ENCODE measurements around the gene HMHB1.
"Not testable (repeated sequence)": the region's sequence is repeated elsewhere in the genome, so short reads cannot be mapped to it uniquely, and the experiment has no call there.

Gene HMHB1

DNA sequence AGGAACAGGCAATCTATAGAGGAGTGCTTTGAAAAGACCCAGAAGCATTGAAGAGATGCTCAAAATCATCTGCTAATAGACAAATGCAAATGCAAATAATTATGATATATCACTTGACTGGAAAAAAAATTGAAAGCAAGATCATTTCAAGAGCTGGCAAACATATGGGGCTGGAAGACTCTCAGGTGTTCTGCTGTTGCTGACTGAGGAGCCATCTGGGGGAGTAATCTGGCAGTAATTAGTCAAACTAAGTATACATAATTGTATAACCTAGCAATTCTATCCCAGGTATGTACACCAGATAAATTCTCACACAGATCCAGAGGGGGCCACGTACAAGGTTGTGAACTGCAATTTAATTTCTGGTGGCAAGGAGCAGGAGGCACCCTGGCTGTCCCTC is 4.6 kb upstream of the HMHB1 start:
- TF ChIP-seq POLR2A (IDR thresholded peaks at IDR 0.05; ENCODE audit: low read depth, low read length) (no peak), POLR2AphosphoS5 (IDR thresholded peaks at IDR 0.05; ENCODE audit: low read depth, low read length) (no peak), TAF1 (IDR thresholded peaks at IDR 0.05; ENCODE audit: borderline replicate concordance, low read depth, low read length) (no peak)
- DNase-seq (ENCODE audit: insufficient read length) (no peak), FAIRE-seq (no peak)

DNA sequence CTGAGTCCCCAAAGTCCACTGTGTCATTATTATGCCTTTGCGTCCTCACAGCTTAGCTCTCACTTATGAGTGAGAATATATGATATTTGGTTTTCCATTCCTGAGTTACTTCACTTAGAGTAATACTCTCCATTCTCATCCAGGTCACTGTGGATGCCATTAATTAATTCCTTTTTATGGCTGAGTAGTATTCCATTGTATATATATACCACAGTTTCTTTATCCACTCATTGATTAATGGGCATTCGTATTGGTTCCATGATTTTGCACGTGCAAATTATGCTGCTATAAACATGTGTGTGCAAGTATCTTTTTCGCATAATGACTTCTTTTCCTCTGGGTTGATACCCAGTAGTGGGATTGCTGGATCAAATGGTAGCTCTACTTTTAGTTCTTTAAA is 4.4 kb downstream of the HMHB1 start:
- DNase-seq (ENCODE audit: insufficient read length); FAIRE-seq: not testable (repeated sequence)

DNA sequence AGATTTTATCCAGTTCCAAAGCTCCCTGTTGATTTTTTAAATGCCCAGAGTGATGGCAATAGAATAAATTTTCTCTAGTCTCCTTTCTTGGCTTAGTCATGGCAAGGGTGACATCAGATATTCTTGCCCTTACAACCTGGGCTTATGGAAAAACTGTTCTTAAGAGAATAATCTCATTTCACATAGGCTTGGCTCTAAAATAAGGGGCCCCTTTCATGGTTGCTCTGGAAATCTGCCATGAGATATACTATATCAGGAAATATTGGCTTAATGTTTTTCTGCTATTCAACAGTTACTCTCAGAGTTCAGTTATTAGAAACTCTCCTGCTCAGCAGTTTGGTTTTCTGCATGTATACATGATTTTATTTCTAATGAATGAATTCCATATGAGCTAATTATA is 7.8 kb downstream of the HMHB1 start:
- no peak for TF ChIP-seq TAF1 (IDR thresholded peaks at IDR 0.05; ENCODE audit: borderline replicate concordance, low read depth, low read length)
- TF ChIP-seq POLR2AphosphoS5 (IDR thresholded peaks at IDR 0.05; ENCODE audit: low read depth, low read length): no peak
- no peak for TF ChIP-seq POLR2A (IDR thresholded peaks at IDR 0.05; ENCODE audit: low read depth, low read length)
- DNase-seq (ENCODE audit: insufficient read length) (no peak), FAIRE-seq (no peak)

DNA sequence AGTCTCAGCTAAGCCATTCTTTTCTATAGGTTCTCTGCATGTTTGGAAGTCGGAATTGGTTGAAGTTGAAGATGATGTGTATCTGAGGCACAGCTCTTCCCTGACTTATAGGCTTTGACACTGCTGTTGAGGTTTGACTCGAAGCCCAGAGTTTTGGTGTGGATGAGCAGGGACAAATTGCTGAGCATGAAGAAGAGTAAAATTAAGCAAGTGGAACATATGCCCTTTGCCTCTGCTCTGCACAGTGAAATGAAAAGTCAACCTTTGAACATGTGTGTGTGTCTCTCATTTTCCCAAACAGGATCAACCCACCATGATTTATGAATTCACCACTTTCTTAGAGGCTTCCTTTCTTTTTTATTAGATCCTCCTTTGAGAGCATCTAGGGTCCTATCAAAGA is 8.5 kb downstream of the HMHB1 start:
- DNase-seq (ENCODE audit: insufficient read length): no peak
- FAIRE-seq: no peak

DNA sequence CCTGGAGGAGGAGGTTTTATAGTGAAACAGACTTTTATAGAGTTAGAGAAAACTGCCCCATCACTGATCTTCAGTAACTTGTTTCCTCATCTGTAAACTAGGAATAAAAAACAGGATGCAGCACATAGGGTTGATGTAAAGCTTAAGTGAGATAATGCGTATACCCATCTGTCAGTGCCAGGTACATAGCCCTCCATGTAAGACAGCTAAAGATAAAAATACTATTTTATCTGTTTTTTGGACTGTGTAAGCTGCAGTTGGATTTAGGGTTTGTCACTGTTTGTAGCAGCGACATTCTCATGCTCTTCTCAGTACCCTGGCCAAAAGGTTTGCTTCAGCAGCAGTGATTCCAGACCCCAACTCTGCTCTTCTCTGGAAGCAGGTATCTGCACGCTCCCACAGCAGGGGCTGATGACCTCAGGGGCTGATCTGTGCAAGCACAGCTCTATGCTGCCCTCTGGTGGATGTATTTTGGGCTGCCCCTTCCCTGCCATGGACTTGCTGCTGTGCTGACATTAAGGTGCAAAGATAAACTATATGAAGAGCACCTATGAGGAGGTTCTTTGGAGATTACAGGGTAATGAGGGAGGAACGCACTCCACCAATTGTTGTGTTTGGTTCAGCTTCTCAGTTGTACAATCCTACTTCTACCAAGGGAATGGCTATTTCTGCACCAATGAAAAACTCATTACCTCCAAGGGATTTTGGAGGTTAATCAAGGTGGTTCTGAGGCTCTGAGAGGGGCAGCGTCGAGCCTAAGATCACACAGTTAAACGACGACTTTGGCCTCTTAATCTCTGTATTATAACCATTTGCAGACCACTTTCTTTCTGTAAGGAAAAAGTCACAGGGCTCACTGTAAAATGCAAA is 13.1 kb downstream of the HMHB1 start:
- TF ChIP-seq TAF1 (IDR thresholded peaks at IDR 0.05; ENCODE audit: borderline replicate concordance, low read depth, low read length) (no peak), POLR2A (IDR thresholded peaks at IDR 0.05; ENCODE audit: low read depth, low read length) (no peak), POLR2AphosphoS5 (IDR thresholded peaks at IDR 0.05; ENCODE audit: low read depth, low read length) (no peak)
- FAIRE-seq (peak; percentile 94), DNase-seq (ENCODE audit: insufficient read length) (peak; percentile 38)

More for the DNA sequence above, 8.5 kb downstream of the HMHB1 start:
- TF ChIP-seq TAF1 (IDR thresholded peaks at IDR 0.05; ENCODE audit: borderline replicate concordance, low read depth, low read length) (no peak), POLR2A (IDR thresholded peaks at IDR 0.05; ENCODE audit: low read depth, low read length) (no peak), POLR2AphosphoS5 (IDR thresholded peaks at IDR 0.05; ENCODE audit: low read depth, low read length) (no peak)

DNA sequence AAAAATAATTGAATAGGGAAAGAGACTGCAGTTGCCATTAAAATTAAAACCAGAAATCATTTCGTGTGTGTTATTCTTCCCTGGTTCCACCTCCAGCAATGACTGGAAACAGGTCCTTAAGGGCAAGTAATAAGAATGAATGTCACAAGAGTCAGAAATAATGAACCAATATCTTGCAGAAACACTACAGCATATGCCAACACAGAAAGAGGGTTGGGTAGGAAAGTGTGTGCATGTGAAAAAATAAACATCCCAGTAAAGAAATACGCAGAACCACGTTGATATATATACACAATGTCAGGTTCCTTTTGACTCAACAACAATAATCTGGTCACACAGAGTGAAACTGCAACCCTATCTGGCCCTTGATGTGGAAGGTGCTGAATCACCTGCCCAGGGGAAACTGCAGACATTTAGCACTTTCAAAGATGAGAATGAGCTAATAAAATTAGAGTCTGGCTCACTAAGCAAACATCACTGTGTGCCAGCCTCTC is 15.0 kb downstream of the HMHB1 start:
- DNase-seq (ENCODE audit: insufficient read length): peak; percentile 27
- FAIRE-seq: peak; percentile 96
- no peak for TF ChIP-seq TAF1 (IDR thresholded peaks at IDR 0.05; ENCODE audit: borderline replicate concordance, low read depth, low read length)
- no peak for TF ChIP-seq POLR2AphosphoS5 (IDR thresholded peaks at IDR 0.05; ENCODE audit: low read depth, low read length)
- TF ChIP-seq POLR2A (IDR thresholded peaks at IDR 0.05; ENCODE audit: low read depth, low read length): no peak

DNA sequence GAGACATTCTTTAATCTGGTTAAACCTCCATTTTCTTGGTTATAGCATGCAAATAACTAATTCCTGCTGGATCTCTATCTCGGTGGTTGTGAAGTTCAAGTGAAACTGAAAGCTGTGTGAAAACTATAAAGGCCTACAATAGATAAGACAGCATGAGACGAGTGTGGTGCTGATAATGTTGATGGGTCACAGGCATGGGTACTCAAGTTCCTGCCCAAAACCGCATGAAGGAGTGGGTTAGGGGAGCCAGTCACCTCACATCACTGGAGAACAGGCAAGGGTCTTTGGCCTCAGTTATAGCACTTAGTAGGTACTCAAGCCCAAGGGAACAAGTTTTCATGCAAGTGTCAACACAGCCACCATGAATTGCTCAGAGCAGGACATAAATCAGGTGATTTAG is 16.7 kb downstream of the HMHB1 start:
- DNase-seq (ENCODE audit: insufficient read length): no peak
- no peak for TF ChIP-seq TAF1 (IDR thresholded peaks at IDR 0.05; ENCODE audit: borderline replicate concordance, low read depth, low read length)
- TF ChIP-seq POLR2A (IDR thresholded peaks at IDR 0.05; ENCODE audit: low read depth, low read length): no peak
- no peak for TF ChIP-seq POLR2AphosphoS5 (IDR thresholded peaks at IDR 0.05; ENCODE audit: low read depth, low read length)
- FAIRE-seq: peak; percentile 91

DNA sequence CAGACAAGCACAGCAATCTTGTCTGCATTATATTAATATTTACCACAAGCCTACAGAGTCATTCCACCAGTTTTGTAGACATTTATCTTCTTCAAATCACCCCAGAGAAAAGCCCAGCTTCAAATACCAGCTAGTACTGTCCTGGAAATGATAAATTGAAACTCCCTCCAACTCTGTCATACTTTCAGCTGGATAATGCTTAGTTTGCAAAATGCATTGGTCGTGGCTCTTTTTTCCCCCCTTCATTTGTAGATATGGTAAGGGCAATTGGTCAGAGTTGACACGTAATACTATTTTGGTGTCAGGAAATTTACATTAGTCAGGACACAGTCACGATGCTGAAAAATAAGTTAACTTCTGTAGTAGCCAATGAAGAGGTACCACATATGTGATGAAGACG is 21.2 kb downstream of the HMHB1 start:
- DNase-seq (ENCODE audit: insufficient read length): no peak
- no peak for TF ChIP-seq POLR2AphosphoS5 (IDR thresholded peaks at IDR 0.05; ENCODE audit: low read depth, low read length)
- no peak for TF ChIP-seq TAF1 (IDR thresholded peaks at IDR 0.05; ENCODE audit: borderline replicate concordance, low read depth, low read length)
- TF ChIP-seq POLR2A (IDR thresholded peaks at IDR 0.05; ENCODE audit: low read depth, low read length): no peak
- FAIRE-seq: no peak

DNA sequence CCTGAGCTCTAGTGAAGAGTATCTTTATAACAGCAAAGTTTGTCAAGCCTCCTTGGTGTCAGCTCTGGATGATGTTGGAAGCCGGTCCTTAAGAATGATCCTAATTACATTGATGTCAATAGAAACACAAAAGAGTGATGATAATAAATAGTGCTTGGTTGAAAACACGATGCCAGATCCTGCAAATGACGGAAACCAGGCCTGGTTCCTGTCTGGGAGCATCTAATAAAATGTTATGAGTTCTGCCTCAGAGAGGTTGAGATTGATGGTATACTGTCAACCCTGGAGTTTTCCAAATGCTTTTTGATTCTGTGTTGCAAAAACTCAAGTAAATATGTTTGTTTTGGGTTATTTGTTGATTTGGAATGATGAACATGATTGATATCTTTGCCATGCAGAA is 23.3 kb downstream of the HMHB1 start:
- no peak for DNase-seq (ENCODE audit: insufficient read length)
- TF ChIP-seq TAF1 (IDR thresholded peaks at IDR 0.05; ENCODE audit: borderline replicate concordance, low read depth, low read length) (no peak), POLR2AphosphoS5 (IDR thresholded peaks at IDR 0.05; ENCODE audit: low read depth, low read length) (no peak), POLR2A (IDR thresholded peaks at IDR 0.05; ENCODE audit: low read depth, low read length) (no peak)
- no peak for FAIRE-seq

DNA sequence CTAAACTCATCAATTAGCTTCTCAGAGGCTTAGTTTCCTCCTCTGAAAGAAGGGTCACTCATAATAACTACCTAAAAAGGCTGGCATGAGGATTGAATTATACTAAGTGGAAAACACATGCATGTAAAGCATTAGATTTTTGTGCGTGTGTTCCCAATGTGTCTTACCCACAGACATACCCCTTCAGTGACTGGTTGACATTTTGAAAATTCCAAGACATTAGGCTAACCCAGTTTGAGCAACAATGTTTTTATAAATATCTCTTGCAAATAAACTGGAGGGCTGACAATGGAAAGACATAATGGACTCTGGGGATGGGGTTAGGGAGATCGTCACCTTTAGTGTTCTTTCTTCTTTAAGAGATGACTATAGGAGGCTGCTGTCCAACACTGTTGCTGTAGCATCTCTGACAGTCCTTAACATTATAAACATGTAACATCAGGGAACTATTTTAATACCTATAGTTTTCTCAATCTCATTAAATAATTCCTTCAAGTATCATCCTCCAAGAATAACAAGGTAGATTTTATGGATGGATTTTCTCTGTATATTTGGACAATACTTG is 24.3 kb downstream of the HMHB1 start:
- FAIRE-seq: no peak
- DNase-seq (ENCODE audit: insufficient read length): no peak
- TF ChIP-seq POLR2A (IDR thresholded peaks at IDR 0.05; ENCODE audit: low read depth, low read length) (no peak), TAF1 (IDR thresholded peaks at IDR 0.05; ENCODE audit: borderline replicate concordance, low read depth, low read length) (no peak), POLR2AphosphoS5 (IDR thresholded peaks at IDR 0.05; ENCODE audit: low read depth, low read length) (no peak)

DNA sequence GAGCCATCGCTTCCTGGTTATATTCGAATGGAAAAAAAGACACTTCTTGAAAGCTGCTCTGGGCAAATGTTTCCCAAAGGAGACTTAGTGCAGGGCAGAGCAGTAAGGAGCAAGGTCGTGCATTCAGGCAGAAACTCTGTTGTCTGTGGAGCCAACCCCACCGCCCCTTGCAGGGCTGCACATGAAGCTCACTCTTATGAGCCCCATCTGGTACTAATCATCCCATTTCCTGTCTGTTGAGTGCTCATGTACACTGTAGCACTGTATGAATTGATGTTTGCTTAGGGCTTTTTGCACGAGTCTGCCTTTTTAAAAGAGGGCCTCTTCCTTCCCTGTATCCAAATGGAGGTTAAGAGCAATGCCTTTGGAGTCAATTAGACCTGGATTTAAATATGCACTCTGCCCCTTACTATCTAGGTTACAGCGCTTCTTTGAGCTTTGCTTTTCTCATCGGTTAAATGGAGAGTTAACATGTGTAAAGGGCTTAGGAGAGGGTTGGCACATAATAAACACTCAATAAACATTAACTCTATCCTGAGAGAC is 25.4 kb downstream of the HMHB1 start:
- FAIRE-seq: peak; percentile 54

DNA sequence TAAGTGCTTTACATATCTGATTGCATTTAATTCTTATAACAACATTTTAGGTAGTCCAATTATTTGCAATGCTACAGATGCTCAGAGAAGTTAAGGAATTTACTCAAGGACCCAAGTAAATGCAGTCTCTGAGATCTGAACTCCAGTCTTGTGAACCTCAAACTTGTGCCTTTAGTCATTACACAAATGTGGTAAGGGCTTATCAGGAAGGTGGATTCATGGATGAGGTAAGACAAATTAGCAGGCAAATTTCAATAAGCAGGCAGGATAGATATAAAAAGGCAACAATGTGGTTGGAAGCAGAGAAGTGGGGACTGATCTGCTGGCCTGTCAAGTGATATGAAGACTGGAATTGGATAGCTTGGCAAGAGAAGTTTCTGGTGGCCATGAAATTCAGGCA is 29.5 kb downstream of the HMHB1 start:
- no peak for TF ChIP-seq POLR2A (IDR thresholded peaks at IDR 0.05; ENCODE audit: low read depth, low read length)
- DNase-seq (ENCODE audit: insufficient read length) (no peak), FAIRE-seq (no peak)

More for the DNA sequence above, 25.4 kb downstream of the HMHB1 start:
- no peak for DNase-seq (ENCODE audit: insufficient read length)
- TF ChIP-seq POLR2A (IDR thresholded peaks at IDR 0.05; ENCODE audit: low read depth, low read length): no peak
- no peak for TF ChIP-seq TAF1 (IDR thresholded peaks at IDR 0.05; ENCODE audit: borderline replicate concordance, low read depth, low read length)
- no peak for TF ChIP-seq POLR2AphosphoS5 (IDR thresholded peaks at IDR 0.05; ENCODE audit: low read depth, low read length)

Data from GM12892 (cell line).